HG03045 (cell line): ENCODE data around the gene KIF24.
"Not testable (repeated sequence)": the region's sequence is repeated elsewhere in the genome, so short reads cannot be mapped to it uniquely, and the experiment has no call there.

Experiments
- ATAC-seq: cut with Tn5 transposase; IDR thresholded peaks from one replicate; pipeline ENCODE4 v1.9.1; 2021; ENCODE audit warnings: mild to moderate bottlenecking, moderate library complexity; ENCODE audit not compliant: unreplicated experiment

The KIF24 gene

GRCh38 chr9:34328987-34329832, at the start of gene KIF24, which contains the start of gene NUDT2:
TSS of gene KIF24 (minus strand) at chr9:34329268. CDS start at chr9:34311346, 17,922 bp downstream.
TSS of gene NUDT2 (plus strand) at chr9:34329569. CDS start at chr9:34339040, 9,471 bp downstream.
- peak; percentile 94 for ATAC-seq

- no peak for ATAC-seq
These were observed 49.5 kb upstream of the KIF24 start for GRCh38 chr9:34378376-34379060.

GRCh38 chr9:34377404-34377746, 48.3 kb upstream of the KIF24 start:
- no peak for ATAC-seq

- peak; percentile 86 for ATAC-seq
These were observed 47.7 kb upstream of the KIF24 start, which contains the start of gene MYORG for GRCh38 chr9:34376596-34377403. TSS of gene MYORG (minus strand) at chr9:34376898. CDS start at chr9:34372943, 3,955 bp downstream.

GRCh38 chr9:34375901-34376595, 47.0 kb upstream of the KIF24 start:
- ATAC-seq: no peak

GRCh38 chr9:34374905-34375552, 46.0 kb upstream of the KIF24 start:
- no peak for ATAC-seq

- no peak for ATAC-seq
These were observed 45.3 kb upstream of the KIF24 start for GRCh38 chr9:34374339-34374738.

GRCh38 chr9:34373749-34374148, 44.7 kb upstream of the KIF24 start:
- ATAC-seq: no peak

- no peak for ATAC-seq
These were observed 43.5 kb upstream of the KIF24 start for GRCh38 chr9:34372467-34373011.

GRCh38 chr9:34371886-34372466, 42.9 kb upstream of the KIF24 start:
- ATAC-seq: no peak

- no peak for ATAC-seq
These were observed 42.2 kb upstream of the KIF24 start for GRCh38 chr9:34370970-34371880.

GRCh38 chr9:34370335-34370969, 41.4 kb upstream of the KIF24 start:
- ATAC-seq: no peak

- ATAC-seq: no peak
These were observed 40.6 kb upstream of the KIF24 start for GRCh38 chr9:34369636-34370035.

- ATAC-seq: not testable (repeated sequence)
These were observed 39.7 kb upstream of the KIF24 start for GRCh38 chr9:34368796-34369195.

GRCh38 chr9:34367751-34368410, 38.8 kb upstream of the KIF24 start:
- not testable (repeated sequence) for ATAC-seq

GRCh38 chr9:34366365-34366764, 37.3 kb upstream of the KIF24 start:
- ATAC-seq: no peak

GRCh38 chr9:34365282-34365681, 36.2 kb upstream of the KIF24 start:
- ATAC-seq: no peak
